Ishikawa (cell line): ENCODE data around the gene RHOBTB3.

Source experiments
- EGR1 ChIP-seq: IDR thresholded peaks from 2 replicates; pipeline ENCODE4 v1.6.1; 2012
- EP300 ChIP-seq: IDR thresholded peaks from 2 replicates; pipeline ENCODE4 v1.6.1; 2012; ENCODE audit warnings: borderline replicate concordance
- RAD21 ChIP-seq: IDR thresholded peaks from 2 replicates; pipeline ENCODE4 v1.6.1; 2012; ENCODE audit warnings: low read depth
- TAF1 ChIP-seq: IDR thresholded peaks from 2 replicates; pipeline ENCODE4 v1.6.1; 2012; ENCODE audit warnings: low read depth, mild to moderate bottlenecking

DNA sequence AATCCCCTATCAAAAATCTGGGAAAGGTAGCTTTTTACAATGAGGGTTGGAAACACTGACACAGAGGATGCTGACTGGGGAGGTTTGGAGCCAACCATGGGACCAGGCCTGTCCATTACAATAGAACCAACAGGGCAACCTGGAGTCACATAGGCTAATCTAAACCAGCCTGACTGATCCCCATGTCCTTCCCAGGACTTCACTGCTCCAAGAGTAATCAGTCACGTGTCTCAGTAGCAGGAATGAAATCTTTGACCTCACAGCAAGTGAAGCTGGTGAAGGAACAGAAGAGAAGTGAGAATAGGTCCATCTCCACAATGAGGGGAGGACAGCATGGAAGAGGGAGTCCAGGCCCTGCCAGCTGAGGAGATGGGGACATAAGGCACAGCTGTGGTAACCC, 107.4 kb downstream of the RHOBTB3 start:
- TF ChIP-seq EGR1: no peak
- no peak for TF ChIP-seq EP300
- no peak for TF ChIP-seq TAF1
- TF ChIP-seq RAD21: no peak
